A549 (cell line): Measurements from ENCODE around the gene LEUTX. TPM values are rescaled to one million over a fixed set of nuclear protein-coding genes. Genes with fewer than 3 reads are reported as not detected.

Experiments
- ATAC-seq, 2 experiments: fragments of 200-7000 bp in 1 of 2; fragments of >200 bp in 1 of 2; cut with Nextera tagmentation in 1 of 2; cut with Tn5 transposase in 1 of 2; 3 replicates each; pipeline versions ENCODE4 v1.8.0 to v1.9.1; 2018 to 2020; ENCODE audit warnings: mild to moderate bottlenecking in 1 of 2, moderate library complexity in 1 of 2
- CTCF ChIA-PET: fragments of 300-600 bp; sonication (Branson Sonifier 250); formaldehyde crosslinking; extraction: SDS; loops from one replicate; lab custom pipeline; 2021; ENCODE audit warnings: antibody characterized with exemption, inconsistent platforms; lab: Yijun Ruan, JAX
- POLR2A ChIA-PET: fragments of 350-600 bp; formaldehyde crosslinking; extraction: SDS; loops from one replicate; lab custom pipeline; 2021; ENCODE audit warnings: antibody characterized with exemption, inconsistent platforms; lab: Yijun Ruan, JAX
- DNase-seq, 2 experiments: peaks; one replicate each; pipeline versions ENCODE4 v3.0.0 to v3.0.0-alpha.2; 2011 to 2016; ENCODE audit warnings: low read depth in 1 of 2, low spot score in 1 of 2
- FAIRE-seq: peaks from 2 replicates; lab custom pipeline; 2011; peaks lifted over from hg19 to GRCh38; lab: Jason Lieb, UNC
- H3K27ac ChIP-seq, 2 experiments: fragments of >200 bp; sonication (Bioruptor Twin); formaldehyde crosslinking; 3 replicates each; pipeline ENCODE4 v1.5.1; 2016 to 2017
- H3K4me1 ChIP-seq: fragments of >200 bp; sonication (Bioruptor Twin); formaldehyde crosslinking; 3 replicates; pipeline ENCODE4 v1.6.1; 2016
- H3K4me2 ChIP-seq: fragments of >200 bp; sonication (Bioruptor Twin); formaldehyde crosslinking; 3 replicates; pipeline ENCODE4 v1.6.1; 2016
- H3K4me3 ChIP-seq: fragments of >200 bp; sonication (Bioruptor Twin); formaldehyde crosslinking; 3 replicates; pipeline ENCODE4 v1.5.1; 2016
- H3K9me3 ChIP-seq: fragments of >200 bp; sonication (Bioruptor Twin); formaldehyde crosslinking; 3 replicates; pipeline ENCODE4 v1.6.1; 2016
- BCL3 ChIP-seq: fragments of >200 bp; sonication (Bioruptor Twin); formaldehyde crosslinking; IDR thresholded peaks from 3 replicates; pipeline ENCODE4 v1.6.1; 2016
- CBX2 ChIP-seq: fragments of 200-600 bp; sonication (generic); IDR thresholded peaks from 2 replicates; pipeline ENCODE4 v1.6.1; 2016; ENCODE audit warnings: low read depth, mild to moderate bottlenecking, borderline replicate concordance
- CBX8 ChIP-seq: fragments of 200-600 bp; sonication (generic); IDR thresholded peaks from 2 replicates; pipeline ENCODE4 v1.6.1; 2016
- EHF ChIP-seq: fragments of 250-450 bp; sonication (Bioruptor Pico); IDR thresholded peaks from 2 replicates; pipeline ENCODE4 v1.5.0; 2020; ENCODE audit warnings: mild to moderate bottlenecking
- FOSL2 ChIP-seq, 2 experiments: fragments of 450-650 bp in 1 of 2; fragments of >200 bp in 1 of 2; sonication (Bioruptor Twin) in 1 of 2; formaldehyde crosslinking; IDR thresholded peaks; 2 replicates each; pipeline versions ENCODE4 v1.5.0 to v1.6.1; 2016 to 2020; ENCODE audit warnings: mild to moderate bottlenecking in 1 of 2, moderate library complexity in 1 of 2
- GATA3 ChIP-seq: IDR thresholded peaks from 2 replicates; pipeline ENCODE4 v1.6.1; 2012; ENCODE audit warnings: borderline replicate concordance
- HOXB13 ChIP-seq: fragments of 250-450 bp; sonication (Bioruptor Pico); IDR thresholded peaks from 2 replicates; pipeline ENCODE4 v1.5.0; 2020; ENCODE audit warnings: low read depth, mild to moderate bottlenecking, moderate library complexity
- JUNB ChIP-seq: fragments of >200 bp; sonication (Bioruptor Twin); formaldehyde crosslinking; IDR thresholded peaks from 2 replicates; pipeline ENCODE4 v1.6.1; 2016
- MAFK ChIP-seq: fragments of 450-650 bp; IDR thresholded peaks from 2 replicates; pipeline ENCODE4 v1.6.1; 2014; ENCODE audit not compliant: partially characterized antibody
- NPAS2 ChIP-seq: fragments of 250-450 bp; sonication (Bioruptor Pico); IDR thresholded peaks from 2 replicates; pipeline ENCODE4 v1.8.0; 2022; ENCODE audit warnings: mild to moderate bottlenecking, moderate library complexity, borderline replicate concordance
- PBX3 ChIP-seq: IDR thresholded peaks from 2 replicates; pipeline ENCODE4 v1.6.1; 2012
- POLR2AphosphoS2 ChIP-seq: conservative IDR thresholded peaks from 2 replicates; pipeline ENCODE4 v1.6.1; 2012; ENCODE audit warnings: low read length, improper control_type of control experiment, inconsistent platforms
- RARB ChIP-seq: fragments of 250-450 bp; sonication (Bioruptor Pico); IDR thresholded peaks from 2 replicates; pipeline ENCODE4 v1.8.0; 2021; ENCODE audit warnings: mild to moderate bottlenecking, moderate library complexity
- SMC3 ChIP-seq: fragments of >200 bp; sonication (Bioruptor Twin); formaldehyde crosslinking; IDR thresholded peaks from 3 replicates; pipeline ENCODE4 v1.6.1; 2018; ENCODE audit warnings: inconsistent platforms
- TFCP2L1 ChIP-seq: fragments of 250-450 bp; sonication (Bioruptor Pico); IDR thresholded peaks from 2 replicates; pipeline ENCODE4 v1.5.0; 2021; ENCODE audit warnings: mild to moderate bottlenecking
- ZC3H11A ChIP-seq: fragments of 450-650 bp; IDR thresholded peaks from 2 replicates; pipeline ENCODE4 v1.6.1; 2014; ENCODE audit warnings: antibody characterized with exemption, mild to moderate bottlenecking
- ZNF302 ChIP-seq: fragments of 250-450 bp; sonication (Bioruptor Pico); IDR thresholded peaks from 2 replicates; pipeline ENCODE4 v1.9.0; 2021; ENCODE audit warnings: inconsistent platforms, mild to moderate bottlenecking, moderate library complexity
- WGBS: methylation state at CpG from one replicate; pipeline ENCODE4 v1.1.6; 2017; ENCODE audit errors: missing lambda C conversion rate; 5-methylcytosine and 5-hydroxymethylcytosine counted together
- polyA plus RNA-seq, 4 experiments: library from polyadenylated mRNA; depleted of rRNA in 3 of 4; stranded (reverse); fragments of >200 nt; fragmentation: RNase III in 1 of 4; extraction: RNeasy Plus Mini Kit Qiagen cat#74134 plus additional on column Dnase treatment in 1 of 4; gene quantifications; 2 replicates in 3 of 4; 3 replicates in 1 of 4; pipeline ENCODE4 v1.2.3, GENCODE V29; 2011 to 2017
- TF ChIP-seq, protein P1 (sequence below): fragments of 250-450 bp; sonication (Bioruptor Pico); IDR thresholded peaks from 2 replicates; pipeline ENCODE4 v1.5.0; 2021; ENCODE audit warnings: mild to moderate bottlenecking, moderate library complexity, borderline replicate concordance
- TF ChIP-seq, protein P2 (sequence below): IDR thresholded peaks from 2 replicates; pipeline ENCODE4 v1.6.1; 2012
- TF ChIP-seq, protein P3 (sequence below): fragments of 150-350 bp; IDR thresholded peaks from 2 replicates; pipeline ENCODE4 v1.6.1; 2014; ENCODE audit warnings: low read depth, mild to moderate bottlenecking, low read length
- TF ChIP-seq, protein P4 (sequence below): fragments of 250-450 bp; sonication (Bioruptor Pico); IDR thresholded peaks from 2 replicates; pipeline ENCODE4 v1.5.0; 2020; ENCODE audit warnings: low read depth, mild to moderate bottlenecking, moderate library complexity

Gene LEUTX
- polyA plus RNA-seq, 2 of the 4 experiments (the other 2 are of a cell fraction): not detected

DNA sequence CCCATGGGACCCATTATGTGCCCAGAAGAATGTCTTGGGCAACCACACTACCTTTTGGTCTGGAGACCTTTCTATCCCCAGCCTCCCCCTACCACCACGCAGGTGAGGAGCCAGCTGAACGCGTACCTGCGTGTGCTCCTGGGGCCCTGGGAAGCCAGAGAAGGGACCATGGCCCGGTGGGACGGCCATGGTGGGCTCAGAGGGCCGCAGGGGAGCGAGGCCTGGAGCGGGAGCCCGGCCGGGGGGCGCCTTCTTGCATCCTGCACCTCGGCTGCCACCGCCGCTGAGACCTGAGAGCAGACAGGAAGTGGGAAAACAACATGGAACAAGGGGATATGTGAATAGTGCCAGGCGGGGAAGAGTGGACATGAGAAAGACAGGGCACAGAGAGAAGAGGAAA lies 53.0 kb downstream of the LEUTX start:
- no peak for DNase-seq
- Histone ChIP-seq H3K4me1 (peaks cover 17% of the 10 kb centered on the region), H3K9me3 (no peaks in the 10 kb centered on the region), H3K4me2 (no peak overlapping the region), H3K27ac (no peak overlapping the region), H3K4me3 (no peak overlapping the region)
- no peak for FAIRE-seq
- TF ChIP-seq PBX3 (no peak), ZNF302 (CRISPR knock-in tag) (no peak), EHF (CRISPR knock-in tag) (no peak), HOXB13 (CRISPR knock-in tag) (no peak), BCL3 (no peak), NPAS2 (CRISPR knock-in tag) (no peak), FOSL2 (IDR thresholded peaks at IDR 0.05) (no peak), FOSL2 (CRISPR knock-in tag; IDR thresholded peaks at IDR 0.05) (no peak), CBX8 (no peak), GATA3 (no peak), MAFK (no peak), CBX2 (no peak), RARB (no peak), SMC3 (no peak), JUNB (no peak)
- TF ChIP-seq, protein P1, sequence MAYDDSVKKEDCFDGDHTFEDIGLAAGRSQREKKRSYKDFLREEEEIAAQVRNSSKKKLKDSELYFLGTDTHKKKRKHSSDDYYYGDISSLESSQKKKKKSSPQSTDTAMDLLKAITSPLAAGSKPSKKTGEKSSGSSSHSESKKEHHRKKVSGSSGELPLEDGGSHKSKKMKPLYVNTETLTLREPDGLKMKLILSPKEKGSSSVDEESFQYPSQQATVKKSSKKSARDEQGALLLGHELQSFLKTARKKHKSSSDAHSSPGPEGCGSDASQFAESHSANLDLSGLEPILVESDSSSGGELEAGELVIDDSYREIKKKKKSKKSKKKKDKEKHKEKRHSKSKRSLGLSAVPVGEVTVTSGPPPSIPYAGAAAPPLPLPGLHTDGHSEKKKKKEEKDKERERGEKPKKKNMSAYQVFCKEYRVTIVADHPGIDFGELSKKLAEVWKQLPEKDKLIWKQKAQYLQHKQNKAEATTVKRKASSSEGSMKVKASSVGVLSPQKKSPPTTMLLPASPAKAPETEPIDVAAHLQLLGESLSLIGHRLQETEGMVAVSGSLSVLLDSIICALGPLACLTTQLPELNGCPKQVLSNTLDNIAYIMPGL: no peak
- TF ChIP-seq, protein P2, sequence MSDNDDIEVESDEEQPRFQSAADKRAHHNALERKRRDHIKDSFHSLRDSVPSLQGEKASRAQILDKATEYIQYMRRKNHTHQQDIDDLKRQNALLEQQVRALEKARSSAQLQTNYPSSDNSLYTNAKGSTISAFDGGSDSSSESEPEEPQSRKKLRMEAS: no peak
- TF ChIP-seq, protein P3, sequence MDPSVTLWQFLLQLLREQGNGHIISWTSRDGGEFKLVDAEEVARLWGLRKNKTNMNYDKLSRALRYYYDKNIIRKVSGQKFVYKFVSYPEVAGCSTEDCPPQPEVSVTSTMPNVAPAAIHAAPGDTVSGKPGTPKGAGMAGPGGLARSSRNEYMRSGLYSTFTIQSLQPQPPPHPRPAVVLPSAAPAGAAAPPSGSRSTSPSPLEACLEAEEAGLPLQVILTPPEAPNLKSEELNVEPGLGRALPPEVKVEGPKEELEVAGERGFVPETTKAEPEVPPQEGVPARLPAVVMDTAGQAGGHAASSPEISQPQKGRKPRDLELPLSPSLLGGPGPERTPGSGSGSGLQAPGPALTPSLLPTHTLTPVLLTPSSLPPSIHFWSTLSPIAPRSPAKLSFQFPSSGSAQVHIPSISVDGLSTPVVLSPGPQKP: no peak
- TF ChIP-seq, protein P4, sequence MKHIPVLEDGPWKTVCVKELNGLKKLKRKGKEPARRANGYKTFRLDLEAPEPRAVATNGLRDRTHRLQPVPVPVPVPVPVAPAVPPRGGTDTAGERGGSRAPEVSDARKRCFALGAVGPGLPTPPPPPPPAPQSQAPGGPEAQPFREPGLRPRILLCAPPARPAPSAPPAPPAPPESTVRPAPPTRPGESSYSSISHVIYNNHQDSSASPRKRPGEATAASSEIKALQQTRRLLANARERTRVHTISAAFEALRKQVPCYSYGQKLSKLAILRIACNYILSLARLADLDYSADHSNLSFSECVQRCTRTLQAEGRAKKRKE: no peak
- ChIA-PET POLR2A (no interaction called here), CTCF (no interaction called here)
- no peak for ATAC-seq
- WGBS: 95% methylated on average over 16 of the region's 16 CpGs

GRCh38 chr19:39832341-39833083 lies 53.9 kb downstream of the LEUTX start:
- peak overlapping the region; percentile 88 for H3K4me2 ChIP-seq
- peak overlapping the region; percentile 81 to 87 for H3K27ac ChIP-seq
- FAIRE-seq (no peak), ATAC-seq (no peak), DNase-seq (no peak)
- no peaks in the 10 kb centered on the region for H3K9me3 ChIP-seq
- ChIA-PET POLR2A (interaction anchor here (1.5 kb wide), 1 partner anchor 8 kb away, joined by 5 read pairs; no protein-coding TSS in a partner anchor), CTCF (interaction anchor here (1.4 to 2.1 kb wide), 4 partner anchors 12 to 138 kb away, joined by 3 to 42 read pairs (median 14); partner anchors contain the start of genes FBL and PSMC4)
- WGBS: 88% methylated on average over 5 of the region's 5 CpGs
- peak overlapping the region; percentile 73 for H3K4me3 ChIP-seq
- TF ChIP-seq FOSL2 (IDR thresholded peaks at IDR 0.05) (no peak), FOSL2 (CRISPR knock-in tag; IDR thresholded peaks at IDR 0.05) (no peak), TFCP2L1 (CRISPR knock-in tag) (0 out of 2 replicates have a peak, but pooled peaks have one; percentile 7), ZC3H11A (no peak), POLR2AphosphoS2 (peak; percentile 36; the same call in 1 of the 2 replicates)
- H3K4me1 ChIP-seq: peaks cover 17% of the 10 kb centered on the region
